HS-27A (cell line): Measurements from ENCODE around the gene AAGAB.

Experiments
- DNase-seq: peaks from one replicate; pipeline ENCODE4 v3.0.0-alpha.2; 2012; ENCODE audit warnings: low read depth, missing footprints

AAGAB gene

GRCh38 chr15:67210555-67211168, 43.8 kb downstream of the AAGAB start:
- no peak for DNase-seq

- DNase-seq: no peak
These were observed 46.1 kb downstream of the AAGAB start for GRCh38 chr15:67208396-67208795.

- DNase-seq: no peak
These were observed 46.8 kb downstream of the AAGAB start for GRCh38 chr15:67207555-67208207.

- no peak for DNase-seq
These were observed 51.5 kb downstream of the AAGAB start for GRCh38 chr15:67202991-67203390.

GRCh38 chr15:67202091-67202490, 52.4 kb downstream of the AAGAB start:
- DNase-seq: no peak

- no peak for DNase-seq
These were observed 53.3 kb downstream of the AAGAB start for GRCh38 chr15:67201136-67201535.

- DNase-seq: no peak
These were observed 54.3 kb downstream of the AAGAB start for GRCh38 chr15:67199881-67200763.

GRCh38 chr15:67199391-67199790, 55.1 kb downstream of the AAGAB start:
- DNase-seq: no peak

GRCh38 chr15:67198157-67198754, 56.2 kb downstream of the AAGAB start:
- DNase-seq: no peak

- no peak for DNase-seq
These were observed 57.1 kb downstream of the AAGAB start for GRCh38 chr15:67197364-67197695.

GRCh38 chr15:67196672-67197363, 57.6 kb downstream of the AAGAB start:
- DNase-seq: peak; percentile 26

GRCh38 chr15:67196222-67196621, 58.2 kb downstream of the AAGAB start:
- DNase-seq: no peak

- DNase-seq: no peak
These were observed 59.2 kb downstream of the AAGAB start for GRCh38 chr15:67195305-67195704.

- DNase-seq: no peak
These were observed 60.0 kb downstream of the AAGAB start for GRCh38 chr15:67194171-67195114.

- no peak for DNase-seq
These were observed 61.1 kb downstream of the AAGAB start for GRCh38 chr15:67193223-67193990.

- DNase-seq: no peak
These were observed 62.2 kb downstream of the AAGAB start for GRCh38 chr15:67192185-67192820.

- DNase-seq: no peak
These were observed 63.6 kb downstream of the AAGAB start for GRCh38 chr15:67190813-67191212.

- DNase-seq: no peak
These were observed 64.1 kb downstream of the AAGAB start for GRCh38 chr15:67190326-67190725.

- DNase-seq: no peak
These were observed 65.0 kb downstream of the AAGAB start for GRCh38 chr15:67189326-67190051.
